ENCODE results near the gene PRPF6.

The PRPF6 gene

GRCh38 chr20:64022671-64023360 is 41.9 kb downstream of the PRPF6 start:
- DNase-seq: no peak

GRCh38 chr20:64023361-64024140 is 42.6 kb downstream of the PRPF6 start:
- no peak for DNase-seq

GRCh38 chr20:64024141-64024990 is 43.4 kb downstream of the PRPF6 start:
- no peak for DNase-seq

GRCh38 chr20:64025101-64025825 is 44.3 kb downstream of the PRPF6 start:
- no peak for DNase-seq

GRCh38 chr20:64025826-64026412 is 45.0 kb downstream of the PRPF6 start:
- DNase-seq: no peak

- no peak for DNase-seq
These were observed 47.2 kb downstream of the PRPF6 start for GRCh38 chr20:64027981-64028685.

- DNase-seq: no peak
These were observed 48.6 kb downstream of the PRPF6 start for GRCh38 chr20:64029293-64030117.

GRCh38 chr20:64030371-64031134 is 49.6 kb downstream of the PRPF6 start:
- DNase-seq: no peak

GRCh38 chr20:64031822-64032314 is 50.9 kb downstream of the PRPF6 start:
- DNase-seq: no peak

- DNase-seq: no peak
These were observed 52.0 kb downstream of the PRPF6 start for GRCh38 chr20:64032706-64033624.

GRCh38 chr20:64033981-64034493 is 53.1 kb downstream of the PRPF6 start:
- DNase-seq: no peak

GRCh38 chr20:64035066-64035932 is 54.4 kb downstream of the PRPF6 start:
- no peak for DNase-seq

- DNase-seq: no peak
These were observed 55.0 kb downstream of the PRPF6 start, which contains the start of gene C20orf204 for GRCh38 chr20:64035933-64036345. Gene C20orf204, plus strand, starts transcription at chr20:64036182. Its CDS starts 142 bp downstream, at chr20:64036324.

GRCh38 chr20:64036346-64037198 is 55.6 kb downstream of the PRPF6 start:
- no peak for DNase-seq

- DNase-seq: no peak
These were observed 56.2 kb downstream of the PRPF6 start for GRCh38 chr20:64037199-64037497.

GRCh38 chr20:64037498-64038213 is 56.7 kb downstream of the PRPF6 start:
- peak; percentile 15 for DNase-seq
